Suprapubic skin (tissue), 4 donors: ENCODE data around the gene INPP5A.

Experiments
- CTCF ChIP-seq, 2 donors: fragments of 200-600 bp in 1 of 2; fragments of 450-650 bp in 1 of 2; sonication (generic) in 1 of 2; IDR thresholded peaks; one replicate each; pipeline ENCODE4 v1.5.1; 2016 to 2019; ENCODE audit warnings: antibody characterized with exemption in 2 of 2, mild to moderate bottlenecking in 1 of 2, moderate library complexity in 1 of 2
- EP300 ChIP-seq: sonication (generic); formaldehyde crosslinking; IDR thresholded peaks from one replicate; pipeline ENCODE4 v1.6.1; 2017; ENCODE audit warnings: antibody characterized with exemption
- POLR2A ChIP-seq, 2 donors: fragments of 450-650 bp; IDR thresholded peaks; one replicate each; pipeline ENCODE4 v1.6.1; 2017; ENCODE audit warnings: antibody characterized with exemption in 2 of 2, mild to moderate bottlenecking in 2 of 2, moderate library complexity in 2 of 2
- POLR2AphosphoS5 ChIP-seq, 3 donors: sonication (generic); formaldehyde crosslinking; IDR thresholded peaks; one replicate each; pipeline ENCODE4 v1.6.1; 2017; ENCODE audit warnings: antibody characterized with exemption in 3 of 3

- TF ChIP-seq CTCF (IDR thresholded peaks at IDR 0.05) (no peak), POLR2AphosphoS5 (IDR thresholded peaks at IDR 0.05) (no peak), POLR2A (IDR thresholded peaks at IDR 0.05) (no peak), EP300 (no peak)
Observed at GRCh38 chr10:132590752-132591121, 53.1 kb downstream of the INPP5A start.
